Mononuclear cell (primary cell): Measurements from ENCODE around the gene B4GALNT1. TPM values are rescaled to one million over a fixed set of nuclear protein-coding genes. Genes with fewer than 3 reads are reported as not detected.

ENCODE experiments used
- H3K27me3 ChIP-seq: 2 replicates; pipeline ENCODE4 v1.6.0; 2011; ENCODE audit warnings: low read length, control low read depth; ENCODE audit not compliant: insufficient read depth
- H3K4me1 ChIP-seq: 2 replicates; pipeline ENCODE4 v1.5.1; 2011; ENCODE audit warnings: mild to moderate bottlenecking, low read length, control low read depth; ENCODE audit not compliant: insufficient read depth
- H3K4me3 ChIP-seq: 2 replicates; pipeline ENCODE4 v1.5.1; 2011; ENCODE audit warnings: mild to moderate bottlenecking, low read length, moderate library complexity
- H3K9me3 ChIP-seq: 2 replicates; pipeline ENCODE4 v1.5.1; 2011; ENCODE audit warnings: low read depth, mild to moderate bottlenecking, control low read depth, low read length
- total RNA-seq: library from RNA; depleted of rRNA; stranded (reverse); fragments of >200 nt; gene quantifications from one replicate; pipeline ENCODE4 v1.2.3, GENCODE V29; 2012

The B4GALNT1 gene
- total RNA-seq, 1 donor: under 0.01 TPM

GRCh38 chr12:57610554-57611107 is 22.4 kb downstream of the B4GALNT1 start:
- no peak overlapping the region for H3K4me3 ChIP-seq
- peaks cover 23% of the 10 kb centered on the region for H3K4me1 ChIP-seq
- H3K9me3 ChIP-seq: no peaks in the 10 kb centered on the region
- peaks cover 40% of the 10 kb centered on the region for H3K27me3 ChIP-seq

DNA sequence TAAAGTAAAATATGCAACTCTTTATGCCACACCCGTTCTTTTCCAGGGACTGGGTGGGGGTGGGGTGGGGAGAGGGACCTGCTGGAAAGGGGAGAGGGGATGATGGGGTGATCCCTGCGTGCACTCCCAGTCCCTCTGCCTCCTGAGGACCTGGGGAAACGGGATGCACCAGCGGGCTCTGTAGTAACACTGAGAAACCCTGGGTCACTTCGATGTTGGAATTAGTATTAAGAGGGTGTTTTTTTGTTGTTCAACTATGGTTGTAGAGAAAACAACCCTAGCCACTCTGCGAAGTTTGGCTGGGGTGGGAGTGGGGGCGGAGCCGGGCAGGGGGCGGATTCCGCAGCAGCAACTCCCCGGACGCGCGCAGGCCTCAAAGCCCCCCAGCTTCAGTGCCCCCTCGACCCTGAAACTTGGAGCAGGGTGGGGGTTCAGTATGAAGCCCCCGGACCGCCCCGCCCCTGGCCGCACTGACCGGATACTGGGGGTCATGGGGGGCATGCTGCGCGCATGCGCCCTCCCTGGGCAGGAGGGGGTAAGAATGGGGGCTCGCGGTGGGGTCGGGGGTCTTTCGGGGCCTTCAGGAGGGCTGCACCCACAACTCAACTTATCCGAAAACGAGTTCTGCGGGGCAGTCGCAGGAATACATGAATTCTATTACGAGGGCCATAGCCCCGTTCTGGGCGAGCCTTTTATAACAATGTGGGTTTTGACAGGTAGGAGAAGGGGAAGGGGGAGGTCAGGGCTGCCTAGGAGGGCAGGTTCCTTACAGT is 23.0 kb downstream of the B4GALNT1 start:
- Histone ChIP-seq H3K27me3 (peaks cover 43% of the 10 kb centered on the region), H3K4me1 (peaks cover 30% of the 10 kb centered on the region), H3K9me3 (no peaks in the 10 kb centered on the region), H3K4me3 (no peak overlapping the region)

- Histone ChIP-seq H3K4me3 (no peak overlapping the region), H3K9me3 (no peaks in the 10 kb centered on the region), H3K27me3 (peaks cover 46% of the 10 kb centered on the region), H3K4me1 (peaks cover 31% of the 10 kb centered on the region)
Observed at GRCh38 chr12:57609101-57609780, 23.8 kb downstream of the B4GALNT1 start.

- Histone ChIP-seq H3K4me3 (no peak overlapping the region), H3K27me3 (peaks cover 43% of the 10 kb centered on the region), H3K4me1 (peaks cover 35% of the 10 kb centered on the region), H3K9me3 (no peaks in the 10 kb centered on the region)
Observed at GRCh38 chr12:57607958-57608663, 24.9 kb downstream of the B4GALNT1 start.

DNA sequence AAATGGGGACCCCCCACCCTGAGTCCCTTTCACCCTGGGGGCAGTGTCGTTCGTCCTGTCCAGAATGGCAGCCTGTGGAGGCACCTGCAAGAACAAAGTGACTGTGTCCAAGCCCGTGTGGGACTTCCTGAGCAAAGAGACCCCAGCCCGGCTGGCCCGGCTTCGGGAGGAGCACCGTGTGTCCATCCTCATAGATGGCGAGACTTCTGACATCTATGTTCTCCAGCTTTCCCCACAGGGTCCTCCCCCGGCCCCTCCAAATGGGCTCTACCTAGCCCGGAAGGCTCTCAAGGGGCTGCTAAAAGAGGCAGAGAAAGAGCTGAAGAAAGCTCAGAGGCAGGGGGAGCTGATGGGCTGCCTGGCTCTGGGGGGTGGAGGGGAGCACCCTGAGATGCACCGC is 26.2 kb downstream of the B4GALNT1 start:
- no peak overlapping the region for H3K4me3 ChIP-seq
- H3K9me3 ChIP-seq: no peaks in the 10 kb centered on the region
- peaks cover 35% of the 10 kb centered on the region for H3K4me1 ChIP-seq
- peaks cover 30% of the 10 kb centered on the region for H3K27me3 ChIP-seq

DNA sequence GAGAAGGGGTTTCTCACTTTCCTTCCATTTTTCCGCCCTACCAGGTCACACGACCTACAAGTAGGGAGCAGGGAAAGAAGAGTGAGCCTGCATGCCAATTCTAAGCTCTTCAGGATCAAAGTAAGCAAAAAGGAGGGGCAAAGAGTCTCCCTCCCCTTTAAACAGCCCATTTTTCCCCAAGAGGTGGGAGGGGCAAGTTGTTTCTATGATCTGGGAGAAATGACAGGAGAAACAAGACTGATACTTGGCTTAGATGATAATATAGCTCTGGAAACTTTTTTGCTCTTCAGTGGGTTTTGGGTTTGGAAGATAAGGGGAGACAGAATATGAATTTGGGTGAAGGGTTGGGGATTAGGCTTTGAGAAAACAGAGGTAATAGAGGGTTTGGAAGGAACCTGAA is 26.6 kb downstream of the B4GALNT1 start:
- Histone ChIP-seq H3K4me3 (no peak overlapping the region), H3K4me1 (peaks cover 35% of the 10 kb centered on the region), H3K9me3 (no peaks in the 10 kb centered on the region), H3K27me3 (peaks cover 29% of the 10 kb centered on the region)

- Histone ChIP-seq H3K9me3 (no peaks in the 10 kb centered on the region), H3K27me3 (peaks cover 28% of the 10 kb centered on the region), H3K4me1 (peaks cover 29% of the 10 kb centered on the region), H3K4me3 (no peak overlapping the region)
Observed at GRCh38 chr12:57605811-57606311, 27.1 kb downstream of the B4GALNT1 start.

DNA sequence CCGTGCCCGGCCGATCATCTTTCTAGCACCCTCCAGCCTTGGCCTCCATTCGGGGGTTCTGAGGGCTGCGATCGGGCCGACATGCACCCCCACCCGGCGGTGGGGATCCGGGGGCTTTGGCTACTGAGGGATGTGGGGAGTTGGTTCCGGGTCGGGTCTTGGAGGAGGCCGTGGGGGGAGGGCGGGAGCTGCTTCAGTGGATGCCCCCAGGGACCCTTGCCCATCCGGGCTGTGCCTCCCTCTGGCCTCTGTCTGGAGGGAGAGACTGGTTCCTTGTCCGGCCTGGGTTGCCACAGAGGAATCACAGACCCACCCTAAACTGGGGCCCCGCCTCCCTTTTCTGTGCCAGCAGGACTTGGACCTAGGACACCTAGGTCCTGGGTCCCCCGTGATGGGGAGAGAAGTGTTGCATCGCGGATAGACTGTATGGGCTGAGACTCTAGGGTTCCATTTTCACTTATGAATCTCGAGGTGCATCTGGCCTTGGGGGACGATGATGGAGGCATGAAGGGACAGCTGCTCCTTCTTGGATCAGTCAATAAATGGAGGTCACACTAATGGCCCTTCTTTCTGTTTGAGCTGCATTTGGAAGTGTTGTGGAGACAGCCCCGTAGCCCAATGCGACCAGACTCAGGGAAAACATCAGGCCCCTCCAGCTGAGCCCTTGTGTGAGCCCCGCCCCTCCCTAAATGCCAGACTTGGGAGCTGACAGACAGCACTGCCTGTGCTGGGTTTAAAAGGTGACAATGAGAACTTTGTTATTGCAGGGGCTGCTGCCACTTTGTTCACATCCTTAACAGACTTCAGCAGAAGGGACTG is 27.8 kb downstream of the B4GALNT1 start:
- Histone ChIP-seq H3K27me3 (peaks cover 21% of the 10 kb centered on the region), H3K4me3 (peak overlapping the region; percentile 33)

GRCh38 chr12:57604454-57604991 is 28.5 kb downstream of the B4GALNT1 start, which contains the start of gene DTX3:
Gene DTX3 (plus strand): TSS chr12:57604824. CDS start chr12:57606518, 1,694 bp downstream.
- Histone ChIP-seq H3K27me3 (peaks cover 21% of the 10 kb centered on the region), H3K4me3 (peak within 1 kb of the TSS; percentile 35), H3K9me3 (no peaks in the 10 kb centered on the region), H3K4me1 (peaks cover 24% of the 10 kb centered on the region)

More for the DNA sequence above, 27.8 kb downstream of the B4GALNT1 start:
- H3K4me1 ChIP-seq: peaks cover 24% of the 10 kb centered on the region
- no peaks in the 10 kb centered on the region for H3K9me3 ChIP-seq

DNA sequence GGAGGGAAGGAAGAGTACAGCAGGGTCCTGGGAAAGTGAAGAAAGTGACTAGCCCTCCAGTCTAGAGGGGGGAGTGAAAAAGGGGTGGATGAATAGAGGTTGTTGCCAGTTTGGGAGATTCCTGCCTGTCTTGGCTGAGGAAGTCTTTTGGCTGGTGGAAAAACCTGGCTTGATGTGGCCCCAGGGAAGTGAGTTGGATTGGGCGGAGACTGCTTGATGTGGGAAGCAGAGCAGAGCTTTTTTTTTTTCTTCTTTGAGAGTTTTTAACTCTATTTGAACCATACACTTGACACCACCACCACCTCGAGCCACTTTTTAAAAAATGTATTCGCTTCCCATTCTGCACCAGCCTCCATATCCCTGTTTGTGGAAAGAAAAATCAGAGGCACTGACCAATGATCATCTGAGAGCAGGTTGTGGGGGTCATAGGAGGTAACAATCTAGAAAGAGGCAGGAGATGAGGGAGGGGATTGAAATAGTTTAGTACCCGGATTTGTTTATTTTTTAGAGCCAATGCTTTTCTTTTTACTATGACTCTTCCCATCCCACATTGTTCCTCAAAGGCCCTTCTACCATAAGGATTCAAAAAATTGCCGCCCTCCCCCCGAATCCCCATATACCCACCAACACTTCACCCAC is 29.1 kb downstream of the B4GALNT1 start:
- Histone ChIP-seq H3K4me1 (peaks cover 24% of the 10 kb centered on the region), H3K9me3 (no peaks in the 10 kb centered on the region), H3K27me3 (peaks cover 16% of the 10 kb centered on the region), H3K4me3 (peak overlapping the region; percentile 35)

DNA sequence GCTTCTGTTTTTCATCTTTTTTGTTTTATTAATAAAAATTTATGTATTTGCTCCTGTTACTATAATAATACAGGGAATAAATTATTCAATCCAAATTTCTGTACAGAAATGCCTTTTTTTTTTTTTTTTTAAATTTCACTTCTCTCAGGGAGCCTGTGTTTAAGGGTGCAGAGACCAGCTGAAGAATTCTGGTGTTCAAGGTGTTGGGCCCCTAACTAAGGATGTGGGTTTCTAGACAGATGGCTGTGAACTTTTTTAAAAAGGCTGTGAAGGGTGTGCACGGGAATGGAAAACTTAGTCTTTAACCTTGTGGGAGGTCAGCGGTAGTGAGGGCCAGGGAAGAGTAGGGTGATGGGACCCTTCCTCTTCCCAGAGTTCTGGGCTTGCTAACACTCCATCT is 29.7 kb downstream of the B4GALNT1 start:
- peaks cover 24% of the 10 kb centered on the region for H3K4me1 ChIP-seq
- H3K27me3 ChIP-seq: peaks cover 14% of the 10 kb centered on the region
- no peak overlapping the region for H3K4me3 ChIP-seq
- H3K9me3 ChIP-seq: no peaks in the 10 kb centered on the region

GRCh38 chr12:57602544-57602943 is 30.5 kb downstream of the B4GALNT1 start:
- H3K4me3 ChIP-seq: no peak overlapping the region
- peaks cover 14% of the 10 kb centered on the region for H3K27me3 ChIP-seq
- peaks cover 24% of the 10 kb centered on the region for H3K4me1 ChIP-seq
- no peaks in the 10 kb centered on the region for H3K9me3 ChIP-seq

GRCh38 chr12:57600395-57600794 is 32.6 kb downstream of the B4GALNT1 start:
- Histone ChIP-seq H3K4me3 (no peak overlapping the region), H3K4me1 (peaks cover 19% of the 10 kb centered on the region), H3K9me3 (no peaks in the 10 kb centered on the region), H3K27me3 (peaks cover 7% of the 10 kb centered on the region)
